ENCODE results near the gene IZUMO3. TPM values are rescaled to one million over a fixed set of nuclear protein-coding genes. Genes with fewer than 3 reads are reported as not detected.

Gene IZUMO3
- polyA plus RNA-seq, 1 donor (not counting 4 experiments of a cell fraction or from before 2014, with no cell fraction given) = not detected

DNA sequence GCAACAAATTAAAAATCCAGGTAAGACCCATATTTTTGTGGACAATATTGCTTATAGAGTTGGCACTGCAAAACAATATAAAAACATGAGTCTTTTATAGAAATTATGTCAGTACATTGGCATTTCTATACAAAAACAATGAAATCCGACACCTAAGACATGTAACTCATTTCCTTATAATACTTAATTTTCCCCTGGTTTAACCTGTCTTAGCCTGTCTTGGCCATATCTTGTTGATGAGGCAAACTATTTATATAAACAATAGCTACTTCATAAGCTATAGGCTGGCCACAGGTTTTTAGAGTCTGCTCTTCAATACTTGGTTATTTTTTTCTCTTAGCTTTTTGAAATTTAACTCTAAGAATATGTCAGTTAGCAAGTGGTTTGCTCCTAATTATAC, 44.7 kb upstream of the IZUMO3 start:
- DNase-seq (ENCODE audit: low read depth, low spot score) = peak; percentile 25

DNA sequence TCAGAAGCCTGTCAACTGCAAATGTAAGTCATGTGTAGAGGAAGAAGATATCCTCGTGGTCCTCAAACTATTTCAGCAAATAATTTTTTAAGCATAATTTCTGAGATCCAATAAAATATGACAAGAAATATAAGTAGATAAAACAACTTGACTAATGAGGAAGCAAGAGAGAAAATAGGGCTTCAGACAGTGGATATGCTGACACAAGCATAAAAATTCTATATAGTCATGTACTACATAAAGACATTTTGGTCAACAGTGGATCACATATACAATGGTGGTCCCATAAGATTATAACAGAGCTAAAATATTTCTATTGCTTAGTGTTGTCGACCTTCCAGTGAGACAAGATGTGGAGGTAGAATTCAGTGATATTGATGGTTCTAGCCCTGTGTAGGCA, 42.2 kb upstream of the IZUMO3 start:
- Histone ChIP-seq H3K4me3 (ENCODE audit: control insufficient read depth in 2 of 3, extremely low read depth in 1 of 3, insufficient read depth in 2 of 3, low read depth in 1 of 3, low read length in 3 of 3) (no peak overlapping the region), H3K9ac (ENCODE audit: control insufficient read depth, extremely low read depth, insufficient read depth, low read length) (no peak overlapping the region), H3K4me1 (ENCODE audit: control insufficient read depth, extremely low read depth, insufficient read depth, low read length) (no peaks in the 10 kb centered on the region), H3K9me1 (ENCODE audit: control insufficient read depth, extremely low read depth, insufficient read depth, low read length) (no peaks in the 10 kb centered on the region), H3K36me3 (ENCODE audit: control insufficient read depth in 2 of 2, extremely low read depth in 1 of 2, insufficient read depth in 2 of 2, low read length in 2 of 2) (no peaks in the 10 kb centered on the region), H3K27me3 (ENCODE audit: control insufficient read depth, extremely low read depth, insufficient read depth, low read length) (no peaks in the 10 kb centered on the region), H2AFZ (ENCODE audit: control insufficient read depth, low read length) (no peak overlapping the region), H3K4me2 (ENCODE audit: control insufficient read depth, extremely low read depth, insufficient read depth, low read depth, low read length) (no peak overlapping the region), H3K9me3 (ENCODE audit: control insufficient read depth, low read depth, low read length) (no peaks in the 10 kb centered on the region), H4K20me1 (ENCODE audit: control insufficient read depth, extremely low read depth, insufficient read depth, low read length) (no peaks in the 10 kb centered on the region), H3K79me2 (ENCODE audit: control insufficient read depth, insufficient read depth, low read length) (no peaks in the 10 kb centered on the region), H3K27ac (ENCODE audit: control insufficient read depth, insufficient read depth, low read length) (no peak overlapping the region)
- DNase-seq (ENCODE audit: low read depth, low spot score) (no peak), FAIRE-seq (no peak)
- dilution Hi-C loops (cut with MboI; ENCODE audit: extremely low pct_ligation_motif_present, low sequenced_read_pairs) = no loop called here
- no peak for TF ChIP-seq EZH2 (IDR thresholded peaks at IDR 0.05; ENCODE audit: low read length)
- no peak for TF ChIP-seq CTCF (optimal IDR thresholded peaks at IDR 0.05 in 1 of 3, IDR thresholded peaks at IDR 0.05 in 1 of 3, conservative IDR thresholded peaks at IDR 0.05 in 1 of 3; ENCODE audit: extremely low read depth in 1 of 3, insufficient read depth in 2 of 3, low read length in 3 of 3)

More for the DNA sequence above, 44.7 kb upstream of the IZUMO3 start:
- H4K20me1 ChIP-seq (ENCODE audit: control insufficient read depth, extremely low read depth, insufficient read depth, low read length) = no peaks in the 10 kb centered on the region
- no peaks in the 10 kb centered on the region for H3K36me3 ChIP-seq (ENCODE audit: control insufficient read depth in 2 of 2, extremely low read depth in 1 of 2, insufficient read depth in 2 of 2, low read length in 2 of 2)
- no peaks in the 10 kb centered on the region for H3K27me3 ChIP-seq (ENCODE audit: control insufficient read depth, extremely low read depth, insufficient read depth, low read length)
- H2AFZ ChIP-seq (ENCODE audit: control insufficient read depth, low read length) = no peak overlapping the region
- FAIRE-seq = no peak
- H3K4me1 ChIP-seq (ENCODE audit: control insufficient read depth, extremely low read depth, insufficient read depth, low read length) = no peaks in the 10 kb centered on the region
- no peak overlapping the region for H3K4me2 ChIP-seq (ENCODE audit: control insufficient read depth, extremely low read depth, insufficient read depth, low read depth, low read length)
- no peaks in the 10 kb centered on the region for H3K9me1 ChIP-seq (ENCODE audit: control insufficient read depth, extremely low read depth, insufficient read depth, low read length)
- TF ChIP-seq CTCF (optimal IDR thresholded peaks at IDR 0.05 in 1 of 3, IDR thresholded peaks at IDR 0.05 in 1 of 3, conservative IDR thresholded peaks at IDR 0.05 in 1 of 3; ENCODE audit: extremely low read depth in 1 of 3, insufficient read depth in 2 of 3, low read length in 3 of 3) = no peak
- no peak for TF ChIP-seq EZH2 (IDR thresholded peaks at IDR 0.05; ENCODE audit: low read length)
- dilution Hi-C loops (cut with MboI; ENCODE audit: extremely low pct_ligation_motif_present, low sequenced_read_pairs) = no loop called here
- H3K9me3 ChIP-seq (ENCODE audit: control insufficient read depth, low read depth, low read length) = no peaks in the 10 kb centered on the region
- no peaks in the 10 kb centered on the region for H3K79me2 ChIP-seq (ENCODE audit: control insufficient read depth, insufficient read depth, low read length)
- H3K27ac ChIP-seq (ENCODE audit: control insufficient read depth, insufficient read depth, low read length) = peak overlapping the region; percentile 18
- no peak overlapping the region for H3K9ac ChIP-seq (ENCODE audit: control insufficient read depth, extremely low read depth, insufficient read depth, low read length)
- no peak overlapping the region for H3K4me3 ChIP-seq (ENCODE audit: control insufficient read depth in 2 of 3, extremely low read depth in 1 of 3, insufficient read depth in 2 of 3, low read depth in 1 of 3, low read length in 3 of 3)

Measured in keratinocyte (primary cell).